PC-9 (cell line): Measurements from ENCODE around the gene MDFIC.

Experiments used
- CTCF ChIP-seq: fragments of 200-600 bp; sonication (generic); conservative IDR thresholded peaks from 2 replicates; pipeline ENCODE4 v1.6.1; 2017; ENCODE audit warnings: mixed run types, antibody characterized with exemption, mild to moderate bottlenecking, moderate library complexity
- EZH2 ChIP-seq: fragments of 200-600 bp; sonication (generic); IDR thresholded peaks from 2 replicates; pipeline ENCODE4 v1.8.0; 2017; ENCODE audit warnings: antibody characterized with exemption, low read depth

GRCh38 chr7:114925434-114925833, 3.5 kb downstream of the MDFIC start:
- no peak for TF ChIP-seq CTCF
- no peak for TF ChIP-seq EZH2
